GM21447 (cell line): ENCODE results near the gene NBPF4.
"Not testable (repeated sequence)": the region's sequence is repeated elsewhere in the genome, so short reads cannot be mapped to it uniquely, and the experiment has no call there.

Experiments
- ATAC-seq: cut with Tn5 transposase; IDR thresholded peaks from one replicate; pipeline ENCODE4 v1.9.1; 2021; ENCODE audit not compliant: unreplicated experiment

NBPF4 gene

DNA sequence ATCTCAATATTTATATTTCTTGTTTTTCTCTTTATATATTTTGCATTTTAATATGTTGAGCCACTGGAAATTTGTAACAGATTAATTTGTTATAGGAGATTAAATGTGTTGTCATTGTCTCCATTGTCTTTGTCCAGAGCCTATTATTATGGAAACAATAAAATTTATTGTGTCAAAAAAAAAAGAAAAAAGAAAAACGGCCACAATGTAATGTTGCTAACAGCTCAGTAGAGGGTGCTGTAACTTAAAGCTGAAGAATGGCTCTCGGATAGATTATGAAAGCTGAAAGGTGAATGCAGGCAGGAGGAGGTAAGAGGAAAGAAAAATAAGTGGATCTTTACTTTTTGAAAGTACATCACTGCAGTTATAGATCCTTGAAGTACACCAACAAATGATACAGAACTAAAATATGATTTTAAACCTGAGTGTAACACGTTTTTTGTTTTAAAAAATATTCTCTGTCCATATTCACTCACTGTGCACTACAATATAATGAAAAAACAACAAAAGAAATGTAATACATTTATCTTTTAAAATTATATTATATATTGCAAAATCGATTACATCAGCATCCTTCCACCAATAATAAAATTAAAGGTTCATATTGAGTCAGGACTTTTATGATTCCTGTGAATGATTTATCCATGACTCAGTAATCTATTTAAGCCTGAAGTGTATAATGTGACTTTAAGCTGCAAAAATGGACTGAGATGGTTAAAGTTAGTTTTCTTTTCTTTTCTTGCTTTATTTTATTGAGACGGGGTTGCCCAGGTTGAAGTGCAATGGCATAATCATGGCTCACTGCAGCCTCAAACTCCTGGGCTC, 29.0 kb downstream of the NBPF4 start:
- ATAC-seq: peak; percentile 63

DNA sequence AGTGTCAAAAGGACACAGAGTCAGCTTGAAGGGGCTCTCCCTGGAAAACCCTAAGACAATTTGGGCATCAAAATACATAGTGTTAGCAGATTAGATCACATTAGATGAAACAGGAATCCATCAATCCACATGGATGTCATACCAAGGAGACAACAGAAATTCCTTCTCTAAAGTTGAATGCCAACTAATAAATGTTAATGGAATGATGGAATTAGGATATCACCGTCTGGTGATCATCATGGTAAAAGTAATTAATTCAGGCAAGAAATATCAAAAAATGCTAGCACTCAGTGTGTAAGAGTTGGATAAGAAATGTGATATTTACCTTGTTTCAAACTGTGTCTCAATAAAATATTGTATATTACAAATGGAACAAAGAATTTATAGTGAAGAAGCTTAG, 32.9 kb downstream of the NBPF4 start:
- ATAC-seq: no peak

DNA sequence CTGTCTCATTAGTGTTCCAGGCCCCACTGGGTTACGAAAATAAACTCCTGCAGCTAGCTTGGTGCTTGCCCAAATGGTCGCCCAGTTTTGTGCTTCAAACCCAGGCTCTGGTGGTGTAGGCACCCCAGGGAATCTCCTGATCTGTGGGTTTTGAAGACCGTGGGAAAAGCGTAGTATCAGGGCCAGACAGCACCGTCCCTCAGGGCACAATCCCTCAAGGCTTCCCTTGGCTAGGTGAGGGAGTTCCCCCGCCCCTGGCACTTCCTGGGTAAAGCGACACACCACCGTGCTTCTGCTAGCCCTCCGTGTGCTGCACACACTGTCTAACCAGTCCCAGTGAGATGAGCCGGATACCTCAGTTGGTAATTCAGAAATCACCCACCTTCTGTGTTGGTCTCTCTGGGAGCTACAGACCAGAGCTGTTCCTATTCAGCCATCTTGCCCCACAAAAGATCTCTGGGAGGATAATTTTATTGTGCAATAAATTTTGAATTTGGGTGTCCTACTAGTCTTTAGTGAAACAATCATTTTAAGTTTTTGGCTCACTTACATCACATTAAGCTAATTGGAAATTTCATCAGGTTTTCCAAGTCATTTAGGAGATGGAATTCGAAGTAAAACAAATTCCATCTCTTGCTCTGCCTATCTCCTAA, 34.3 kb downstream of the NBPF4 start:
- no peak for ATAC-seq

DNA sequence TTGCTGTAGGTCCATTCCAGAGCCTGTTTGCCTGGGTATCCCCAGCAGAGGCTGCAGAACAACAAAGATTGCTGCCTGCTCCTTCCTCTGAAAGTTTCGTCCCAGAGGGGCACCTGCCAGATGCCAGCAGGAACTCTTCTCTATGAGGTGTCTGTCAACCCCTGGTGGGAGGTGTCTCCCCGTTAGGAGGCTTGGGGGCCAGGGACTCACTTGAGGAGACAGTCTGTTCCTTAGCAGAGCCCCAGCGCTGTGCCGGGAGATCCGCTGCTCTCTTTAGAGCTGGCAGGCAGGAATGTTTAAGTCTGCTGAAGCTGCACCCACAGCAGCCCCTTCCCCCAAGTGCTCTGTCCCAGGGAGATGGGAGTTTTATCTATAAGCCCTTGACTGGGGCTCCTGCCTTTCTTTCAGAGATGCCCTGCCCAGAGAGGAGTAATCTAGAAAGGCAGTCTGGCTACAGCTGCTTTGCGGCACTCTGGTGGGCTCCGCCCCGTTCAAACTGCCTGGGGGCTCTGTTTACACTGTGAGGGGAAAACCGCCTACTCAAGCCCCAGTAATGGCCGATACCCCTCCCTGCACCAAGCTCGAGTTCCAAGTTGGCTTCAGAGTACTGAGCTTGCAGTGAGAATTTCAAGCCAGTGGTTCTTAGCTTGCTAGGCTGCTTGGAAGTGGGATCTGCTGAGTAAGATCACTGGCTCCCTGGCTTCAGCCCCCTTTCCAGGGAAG, 35.0 kb downstream of the NBPF4 start:
- no peak for ATAC-seq

DNA sequence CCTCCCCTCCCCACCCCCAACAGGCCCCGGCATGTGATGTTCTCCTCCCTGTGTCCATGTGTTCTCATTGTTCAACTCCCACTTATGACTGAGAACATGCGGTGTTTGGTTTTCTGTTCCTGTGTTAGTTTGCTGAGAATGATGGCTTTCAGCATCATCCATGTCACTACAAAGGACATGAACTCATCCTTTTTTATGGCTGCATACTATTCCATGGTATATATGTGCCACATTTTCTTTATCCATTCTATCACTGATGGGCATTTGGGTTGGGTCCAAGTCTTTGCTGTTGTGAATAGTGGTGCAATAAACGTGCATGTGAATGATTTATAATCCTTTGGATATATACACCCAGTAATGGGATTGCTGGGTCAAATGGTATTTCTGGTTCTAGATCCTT, 40.3 kb downstream of the NBPF4 start:
- ATAC-seq: not testable (repeated sequence)

DNA sequence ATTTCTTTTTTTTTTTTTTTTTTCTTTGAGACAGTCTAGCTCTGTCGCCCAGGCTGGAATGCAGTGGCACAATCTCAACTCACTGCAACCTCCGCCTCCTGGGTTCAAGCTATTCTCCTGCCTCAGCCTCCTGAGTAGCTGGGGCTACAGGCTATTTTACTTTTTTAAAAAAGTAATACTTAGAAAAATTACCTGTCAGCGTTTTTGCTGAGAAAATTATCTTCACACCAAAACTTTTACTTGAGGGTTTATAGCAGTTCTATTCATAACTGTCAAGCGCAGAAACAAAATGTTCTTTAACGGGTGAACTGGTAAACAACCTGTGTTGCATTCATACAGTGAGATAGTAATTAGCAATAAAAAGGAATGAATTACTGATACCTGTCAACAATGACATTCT, 42.2 kb downstream of the NBPF4 start:
- no peak for ATAC-seq

DNA sequence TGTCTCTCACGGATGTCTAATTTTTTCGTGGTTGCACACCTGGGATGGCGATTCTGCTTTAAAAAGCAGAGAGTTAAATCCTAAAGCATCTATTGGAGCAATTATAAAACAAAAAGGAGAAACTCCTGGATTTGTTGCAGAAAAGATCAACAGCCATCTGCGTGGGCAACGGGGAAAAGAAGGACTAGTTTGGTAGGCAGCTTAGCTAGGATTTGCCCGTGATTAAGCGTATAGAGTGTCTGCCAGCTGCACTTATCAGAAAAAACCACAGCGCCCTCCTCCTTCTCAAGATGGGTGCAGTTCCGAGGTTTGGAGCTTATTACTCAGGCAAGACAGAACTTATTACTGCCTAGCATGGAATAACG, 43.2 kb downstream of the NBPF4 start:
- ATAC-seq: no peak

DNA sequence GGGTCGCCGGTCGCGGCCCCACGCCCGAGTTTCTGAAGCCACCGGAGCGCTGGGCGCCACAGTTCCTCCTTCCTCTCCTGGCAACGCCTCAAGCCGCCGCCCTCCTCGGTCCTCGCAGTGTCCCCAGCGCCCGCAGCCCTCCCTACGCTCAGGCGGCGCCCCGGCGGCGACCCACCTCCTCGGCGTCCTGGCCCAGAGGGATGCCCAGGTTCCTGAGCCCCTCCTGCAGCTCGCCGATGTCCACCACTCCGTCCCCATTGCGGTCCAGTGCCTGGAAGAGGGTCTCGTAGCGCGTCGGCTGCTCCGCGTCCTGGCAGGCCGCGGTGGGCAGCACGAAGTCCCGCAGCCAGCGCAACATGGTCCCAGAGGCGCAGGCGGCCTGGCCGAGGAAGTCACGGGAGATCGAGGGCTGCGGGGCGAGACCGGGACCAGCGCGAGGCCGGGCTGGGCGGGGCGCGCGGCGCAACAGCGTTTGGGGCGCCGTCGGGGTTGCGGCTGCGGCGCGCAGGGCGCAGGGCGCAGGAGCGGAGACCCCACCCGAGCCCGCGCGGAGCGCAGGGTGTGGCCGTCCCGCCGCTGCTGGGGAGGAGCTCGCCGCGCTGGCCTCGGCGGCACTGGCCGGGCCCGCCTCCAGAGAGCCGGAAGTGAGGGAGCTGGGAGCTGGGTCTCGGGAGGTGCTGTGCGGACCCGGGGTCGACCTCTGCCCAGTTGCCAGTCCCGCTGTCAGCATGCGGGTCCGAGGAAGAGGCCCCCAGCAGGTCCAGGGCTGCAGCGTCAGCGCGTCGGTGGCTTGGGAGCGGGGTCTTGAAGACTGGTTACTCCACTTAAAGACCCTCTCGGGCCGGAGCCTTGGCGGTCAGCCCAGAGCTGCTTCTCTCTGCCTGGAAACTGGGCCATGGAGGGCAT, 43.8 kb downstream of the NBPF4 start, which contains the start of gene SLC25A24:
Gene SLC25A24 (minus strand): TSS at position 563 of the 906 bp plus-strand sequence. CDS start 205 bp downstream, at position 358.
- ATAC-seq: peak; percentile 84

DNA sequence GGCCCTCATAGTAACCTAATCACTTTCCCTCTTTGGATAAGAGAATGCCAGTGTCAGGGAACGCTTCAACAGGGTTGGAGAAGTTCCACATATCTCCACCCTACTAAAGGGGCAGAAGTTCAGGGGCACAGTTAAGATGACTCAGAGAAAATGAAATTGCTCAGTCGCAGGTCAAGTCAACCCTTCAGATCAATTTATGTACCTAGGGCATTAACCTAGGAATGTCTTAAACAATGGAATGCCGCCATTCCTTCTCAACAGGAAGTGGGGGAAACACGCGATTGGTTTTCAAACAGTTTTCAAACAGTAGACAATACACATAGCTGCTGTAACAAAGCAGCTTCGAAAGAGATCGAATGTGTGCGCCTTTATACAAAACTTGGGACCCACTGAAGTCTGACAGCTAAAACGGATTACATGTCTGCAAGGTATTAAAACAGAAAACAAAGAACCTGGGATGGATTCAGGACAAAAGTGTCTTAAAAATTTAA, 44.6 kb downstream of the NBPF4 start:
- ATAC-seq: no peak

DNA sequence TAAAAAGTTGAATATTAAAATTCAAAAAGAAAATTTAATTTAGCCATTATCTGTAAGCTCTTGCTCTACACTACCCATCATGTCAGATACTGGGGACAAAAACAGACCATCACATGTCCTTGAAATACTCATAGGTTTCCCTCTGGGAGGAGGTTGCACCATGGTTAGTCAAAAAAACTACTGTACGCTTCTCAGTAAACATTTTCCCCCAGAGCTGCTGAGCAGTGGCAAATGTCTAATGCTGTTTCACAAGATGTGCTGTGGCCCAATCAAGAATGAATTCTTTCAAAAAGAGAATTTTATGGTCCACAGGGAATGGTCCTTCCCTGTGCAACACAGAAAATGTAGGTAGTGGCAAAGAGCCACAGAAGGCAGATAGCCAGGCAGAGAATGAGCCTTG, 49.8 kb downstream of the NBPF4 start:
- ATAC-seq: no peak

DNA sequence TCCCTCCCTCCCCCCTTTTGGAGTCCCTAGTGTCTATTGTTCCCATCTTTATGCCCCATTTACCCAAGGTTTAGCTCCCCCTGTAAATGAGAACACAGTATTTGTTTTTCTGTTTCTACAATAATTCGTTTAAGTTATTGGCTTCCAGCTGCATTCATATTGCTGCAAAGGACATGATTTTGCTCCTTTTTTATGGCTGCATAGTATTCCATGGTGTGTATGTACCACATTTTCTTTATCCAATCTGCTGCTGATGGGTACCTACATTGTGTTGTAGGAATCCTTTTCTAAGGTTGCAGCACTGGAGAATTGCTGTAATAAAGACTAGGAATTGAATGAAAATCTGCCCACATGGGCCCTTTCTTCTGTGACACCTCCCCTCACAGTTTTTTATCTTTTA, 50.5 kb downstream of the NBPF4 start:
- ATAC-seq: no peak

DNA sequence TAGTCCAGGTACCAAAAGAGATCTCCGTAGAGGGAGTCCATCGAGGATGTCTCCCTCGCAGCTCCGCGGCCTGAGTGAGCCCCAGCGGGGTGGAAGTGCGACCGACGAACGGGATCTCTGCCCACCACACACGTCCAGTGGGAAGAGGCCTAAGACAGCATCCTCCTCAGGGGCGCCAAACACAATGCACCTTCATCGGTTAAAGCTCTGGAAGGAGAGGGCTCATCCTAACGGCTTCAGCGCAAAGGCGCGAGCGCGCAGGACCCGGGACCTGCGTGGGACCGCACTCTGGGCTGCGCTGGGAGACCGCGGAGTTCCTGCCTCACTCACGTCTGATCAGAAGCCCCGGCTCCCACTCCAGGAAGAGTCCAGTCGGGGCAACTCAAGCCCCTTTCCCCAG, 51.3 kb downstream of the NBPF4 start:
- no peak for ATAC-seq

DNA sequence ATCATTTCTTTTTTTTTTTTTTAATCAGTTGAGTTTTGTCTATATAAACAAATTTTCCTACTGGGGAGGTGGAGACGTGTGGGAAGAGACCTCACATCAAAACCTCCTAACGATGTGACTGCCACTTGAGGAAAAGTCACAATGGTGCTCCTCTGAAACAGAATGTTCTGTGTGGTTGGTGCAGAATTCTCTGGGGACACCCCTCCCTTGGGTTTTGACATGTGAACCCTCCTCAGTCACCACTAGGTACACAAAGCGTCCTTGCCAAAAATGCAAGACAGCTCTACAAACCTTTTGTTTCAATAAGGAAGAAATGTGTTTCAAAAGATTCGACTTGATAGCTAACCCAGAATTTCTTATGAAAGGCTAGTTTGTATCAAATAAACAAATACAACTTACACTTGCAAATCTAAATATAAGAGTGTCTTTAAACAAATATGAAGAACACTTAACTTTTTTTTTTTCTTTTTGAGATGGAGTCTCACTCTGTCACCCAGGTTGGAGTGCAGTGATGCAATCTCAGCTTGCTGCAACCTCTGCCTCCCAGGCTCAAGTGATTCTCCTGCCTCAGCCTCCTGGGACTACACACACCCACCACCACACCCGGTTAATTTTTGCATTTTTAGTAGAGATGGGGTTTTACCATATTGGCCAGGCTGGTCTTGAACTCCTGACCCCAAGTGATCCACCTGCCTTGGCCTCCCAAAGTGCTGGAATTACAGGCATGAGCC, 53.0 kb downstream of the NBPF4 start:
- no peak for ATAC-seq

DNA sequence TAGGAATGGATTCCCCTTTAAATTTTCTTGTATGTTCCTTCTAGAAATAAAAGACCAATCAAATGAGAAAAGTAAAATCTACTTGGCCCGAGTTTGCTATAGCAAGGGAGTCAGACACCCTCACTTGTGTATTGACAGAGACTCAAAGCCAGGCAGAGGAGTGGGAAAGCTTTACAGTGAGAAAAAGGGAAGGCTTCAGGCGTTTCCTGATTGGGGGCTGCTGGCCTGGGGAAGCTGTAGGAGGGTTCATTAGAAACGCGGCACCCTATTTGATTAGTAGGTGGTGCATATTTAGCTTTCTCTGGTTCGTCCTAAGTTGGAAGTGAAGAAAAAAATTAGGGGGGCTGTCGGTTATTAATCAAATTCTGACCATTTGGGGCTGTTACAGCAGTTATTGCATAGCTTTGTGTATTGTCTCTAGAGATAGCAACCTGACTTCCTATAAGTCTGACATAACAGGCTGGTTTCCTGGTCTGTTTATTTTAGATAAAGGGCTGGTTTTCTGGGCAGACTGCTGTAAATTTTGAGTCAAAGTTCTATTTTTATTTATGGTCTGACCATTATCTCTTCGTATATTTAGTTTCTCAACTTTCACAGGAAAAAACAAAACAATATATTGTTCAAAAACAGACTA, 53.8 kb downstream of the NBPF4 start:
- no peak for ATAC-seq

DNA sequence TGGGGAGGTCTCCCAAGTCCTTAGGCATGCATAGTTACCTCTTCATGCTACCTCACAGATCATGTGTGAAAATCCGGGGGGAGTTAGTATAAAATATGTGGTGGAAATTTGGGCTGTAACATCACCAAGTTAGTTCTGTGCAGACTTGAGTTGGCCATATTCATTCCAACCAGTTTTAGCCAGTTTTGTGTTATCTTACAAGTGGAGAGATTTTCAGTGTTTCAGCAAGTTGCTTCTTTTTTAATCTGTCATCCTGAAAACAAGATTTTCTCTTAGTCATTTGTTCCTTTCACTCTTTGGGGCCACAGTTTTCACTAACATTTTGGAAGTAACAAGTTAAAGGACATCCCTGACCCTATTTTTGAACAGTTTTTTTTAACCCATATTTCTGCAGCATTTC, 55.1 kb downstream of the NBPF4 start:
- ATAC-seq: no peak

DNA sequence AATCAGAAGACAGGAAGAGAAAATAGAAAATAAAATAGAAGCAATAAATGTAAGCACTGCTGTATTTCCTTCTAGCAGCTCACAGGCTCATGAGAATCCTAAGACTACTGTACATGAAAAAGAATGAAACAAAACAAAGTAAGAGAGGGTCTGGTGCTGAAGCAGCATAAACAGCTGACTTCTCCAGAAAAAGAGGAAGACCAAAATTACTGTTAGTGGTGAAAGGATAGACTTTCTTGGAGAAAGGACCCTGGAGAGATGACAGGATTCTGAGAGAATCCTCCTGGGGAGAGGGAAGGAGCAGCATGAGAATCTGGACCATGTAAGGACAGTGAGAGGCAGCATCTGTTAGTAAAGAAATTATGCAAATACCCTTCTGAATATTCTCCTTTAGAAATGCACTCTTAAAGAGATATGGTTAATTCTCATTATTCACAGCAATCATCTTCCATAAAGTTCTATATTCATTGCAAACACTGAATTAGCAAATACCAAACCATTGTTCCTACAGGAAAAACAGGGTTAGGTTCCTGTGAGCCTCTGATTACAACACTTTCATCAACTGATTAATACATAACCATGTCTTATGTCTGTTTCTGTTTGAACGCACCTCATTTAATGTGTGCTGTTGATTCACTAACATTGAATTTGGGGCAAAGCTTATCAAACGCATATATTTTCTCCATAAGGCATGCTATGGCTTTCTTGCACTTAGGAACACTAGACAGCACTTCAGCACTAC, 60.7 kb downstream of the NBPF4 start:
- ATAC-seq: no peak

DNA sequence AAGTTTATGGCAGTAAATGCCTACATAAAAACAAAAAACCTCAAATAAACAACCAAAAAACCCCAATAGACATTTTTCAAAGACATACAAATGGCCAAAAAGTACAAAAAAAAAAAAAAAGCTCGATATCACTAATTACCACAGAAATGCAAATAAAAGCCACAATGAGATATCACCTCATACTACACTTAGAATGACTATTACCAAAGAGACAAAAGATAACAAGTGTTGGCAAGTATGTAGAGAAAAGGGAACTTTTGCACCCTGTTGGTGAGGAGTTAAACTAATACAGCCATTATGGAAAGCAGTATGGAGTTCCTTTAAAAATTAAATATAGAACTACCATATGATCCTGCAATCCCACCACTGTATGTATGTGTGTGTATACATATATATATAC, 64.9 kb downstream of the NBPF4 start:
- no peak for ATAC-seq
